A549 (cell line): ENCODE results near the gene DMRT2. TPM values are rescaled to one million over a fixed set of nuclear protein-coding genes. Genes with fewer than 3 reads are reported as not detected.

Source experiments
- ATAC-seq, 2 experiments: fragments of 200-7000 bp in 1 of 2; fragments of >200 bp in 1 of 2; cut with Nextera tagmentation in 1 of 2; cut with Tn5 transposase in 1 of 2; 3 replicates each; pipeline versions ENCODE4 v1.8.0 to v1.9.1; 2018 to 2020; ENCODE audit warnings: mild to moderate bottlenecking in 1 of 2, moderate library complexity in 1 of 2
- CTCF ChIA-PET: fragments of 300-600 bp; sonication (Branson Sonifier 250); formaldehyde crosslinking; extraction: SDS; loops from one replicate; lab custom pipeline; 2021; ENCODE audit warnings: antibody characterized with exemption, inconsistent platforms; lab: Yijun Ruan, JAX
- POLR2A ChIA-PET: fragments of 350-600 bp; formaldehyde crosslinking; extraction: SDS; loops from one replicate; lab custom pipeline; 2021; ENCODE audit warnings: antibody characterized with exemption, inconsistent platforms; lab: Yijun Ruan, JAX
- DNase-seq, 2 experiments: peaks; one replicate each; pipeline versions ENCODE4 v3.0.0 to v3.0.0-alpha.2; 2011 to 2016; ENCODE audit warnings: low read depth in 1 of 2, low spot score in 1 of 2
- FAIRE-seq: peaks from 2 replicates; lab custom pipeline; 2011; peaks lifted over from hg19 to GRCh38; lab: Jason Lieb, UNC
- H3K27ac ChIP-seq, 2 experiments: fragments of >200 bp; sonication (Bioruptor Twin); formaldehyde crosslinking; 3 replicates each; pipeline ENCODE4 v1.5.1; 2016 to 2017
- H3K4me1 ChIP-seq: fragments of >200 bp; sonication (Bioruptor Twin); formaldehyde crosslinking; 3 replicates; pipeline ENCODE4 v1.6.1; 2016
- H3K4me2 ChIP-seq: fragments of >200 bp; sonication (Bioruptor Twin); formaldehyde crosslinking; 3 replicates; pipeline ENCODE4 v1.6.1; 2016
- H3K4me3 ChIP-seq: fragments of >200 bp; sonication (Bioruptor Twin); formaldehyde crosslinking; 3 replicates; pipeline ENCODE4 v1.5.1; 2016
- H3K9me3 ChIP-seq: fragments of >200 bp; sonication (Bioruptor Twin); formaldehyde crosslinking; 3 replicates; pipeline ENCODE4 v1.6.1; 2016
- BCL3 ChIP-seq: fragments of >200 bp; sonication (Bioruptor Twin); formaldehyde crosslinking; IDR thresholded peaks from 3 replicates; pipeline ENCODE4 v1.6.1; 2016
- BHLHE40 ChIP-seq: IDR thresholded peaks from 2 replicates; pipeline ENCODE4 v1.6.1; 2012; ENCODE audit warnings: low read depth, low read length, inconsistent platforms
- CBX2 ChIP-seq: fragments of 200-600 bp; sonication (generic); IDR thresholded peaks from 2 replicates; pipeline ENCODE4 v1.6.1; 2016; ENCODE audit warnings: low read depth, mild to moderate bottlenecking, borderline replicate concordance
- CBX8 ChIP-seq: fragments of 200-600 bp; sonication (generic); IDR thresholded peaks from 2 replicates; pipeline ENCODE4 v1.6.1; 2016
- CHD2 ChIP-seq: fragments of 150-350 bp; IDR thresholded peaks from 2 replicates; pipeline ENCODE4 v1.6.1; 2014; ENCODE audit warnings: low read length; ENCODE audit not compliant: partially characterized antibody
- CHD4 ChIP-seq: fragments of 200-600 bp; sonication (generic); IDR thresholded peaks from 2 replicates; pipeline ENCODE4 v1.6.1; 2016; ENCODE audit warnings: antibody characterized with exemption, mild to moderate bottlenecking, borderline replicate concordance
- CTCF ChIP-seq: fragments of >200 bp; sonication (Bioruptor Twin); formaldehyde crosslinking; IDR thresholded peaks from 3 replicates; pipeline ENCODE4 v1.5.1; 2016
- E2F6 ChIP-seq: IDR thresholded peaks from 2 replicates; pipeline ENCODE4 v1.6.1; 2012; ENCODE audit warnings: low read depth, borderline replicate concordance
- EHF ChIP-seq: fragments of 250-450 bp; sonication (Bioruptor Pico); IDR thresholded peaks from 2 replicates; pipeline ENCODE4 v1.5.0; 2020; ENCODE audit warnings: mild to moderate bottlenecking
- ELK1 ChIP-seq: fragments of 150-350 bp; IDR thresholded peaks from 2 replicates; pipeline ENCODE4 v1.6.1; 2014; ENCODE audit warnings: low read depth, mild to moderate bottlenecking, low read length
- EP300 ChIP-seq, 2 experiments: fragments of >200 bp; sonication (Bioruptor Twin); formaldehyde crosslinking; IDR thresholded peaks; 2 replicates in 1 of 2; 3 replicates in 1 of 2; pipeline ENCODE4 v1.6.1; 2016 to 2017
- ESRRA ChIP-seq: fragments of 150-350 bp; IDR thresholded peaks from 2 replicates; pipeline ENCODE4 v1.6.1; 2014; ENCODE audit warnings: mild to moderate bottlenecking, low read length, borderline replicate concordance
- FOSB ChIP-seq: fragments of 250-450 bp; sonication (Bioruptor Pico); IDR thresholded peaks from 2 replicates; pipeline ENCODE4 v1.5.0; 2020; ENCODE audit warnings: mild to moderate bottlenecking, moderate library complexity
- FOXS1 ChIP-seq: fragments of 250-450 bp; sonication (Bioruptor Pico); IDR thresholded peaks from 2 replicates; pipeline ENCODE4 v1.5.0; 2020; ENCODE audit warnings: mild to moderate bottlenecking, moderate library complexity
- GATA3 ChIP-seq: IDR thresholded peaks from 2 replicates; pipeline ENCODE4 v1.6.1; 2012; ENCODE audit warnings: borderline replicate concordance
- HDAC2 ChIP-seq: fragments of 200-600 bp; sonication (generic); IDR thresholded peaks from 2 replicates; pipeline ENCODE4 v1.6.1; 2016
- HES2 ChIP-seq: fragments of >200 bp; sonication (Bioruptor Twin); formaldehyde crosslinking; IDR thresholded peaks from 2 replicates; pipeline ENCODE4 v1.6.1; 2016
- HOXB13 ChIP-seq: fragments of 250-450 bp; sonication (Bioruptor Pico); IDR thresholded peaks from 2 replicates; pipeline ENCODE4 v1.5.0; 2020; ENCODE audit warnings: low read depth, mild to moderate bottlenecking, moderate library complexity
- HOXB5 ChIP-seq: fragments of 250-450 bp; sonication (Bioruptor Pico); IDR thresholded peaks from 2 replicates; pipeline ENCODE4 v1.5.0; 2020; ENCODE audit warnings: mild to moderate bottlenecking, moderate library complexity
- JUNB ChIP-seq: fragments of >200 bp; sonication (Bioruptor Twin); formaldehyde crosslinking; IDR thresholded peaks from 2 replicates; pipeline ENCODE4 v1.6.1; 2016
- KDM1A ChIP-seq: fragments of 200-600 bp; sonication (generic); IDR thresholded peaks from 2 replicates; pipeline ENCODE4 v1.6.1; 2016; ENCODE audit warnings: low read depth, mild to moderate bottlenecking
- MAX ChIP-seq: IDR thresholded peaks from 2 replicates; pipeline ENCODE4 v1.6.1; 2012
- MYC ChIP-seq: IDR thresholded peaks from 2 replicates; pipeline ENCODE4 v1.6.1; 2012; ENCODE audit warnings: mild to moderate bottlenecking, inconsistent platforms, low read length, improper control_type of control experiment, borderline replicate concordance
- NFE2L2 ChIP-seq: fragments of 150-350 bp; conservative IDR thresholded peaks from 2 replicates; pipeline ENCODE4 v1.6.1; 2014; ENCODE audit warnings: low read length
- NPAS2 ChIP-seq: fragments of 250-450 bp; sonication (Bioruptor Pico); IDR thresholded peaks from 2 replicates; pipeline ENCODE4 v1.8.0; 2022; ENCODE audit warnings: mild to moderate bottlenecking, moderate library complexity, borderline replicate concordance
- POLR2AphosphoS2 ChIP-seq: conservative IDR thresholded peaks from 2 replicates; pipeline ENCODE4 v1.6.1; 2012; ENCODE audit warnings: low read length, improper control_type of control experiment, inconsistent platforms
- RAD21 ChIP-seq, 2 experiments: fragments of >200 bp in 1 of 2; sonication (Bioruptor Twin) in 1 of 2; formaldehyde crosslinking in 1 of 2; IDR thresholded peaks in 1 of 2; conservative IDR thresholded peaks in 1 of 2; 2 replicates in 1 of 2; 3 replicates in 1 of 2; pipeline ENCODE4 v1.6.1; 2012 to 2018; ENCODE audit warnings: inconsistent platforms in 1 of 2
- RCOR1 ChIP-seq: fragments of 150-350 bp; IDR thresholded peaks from 2 replicates; pipeline ENCODE4 v1.6.1; 2014; ENCODE audit warnings: antibody characterized with exemption, low read length, low read depth
- RFX5 ChIP-seq: fragments of 450-650 bp; IDR thresholded peaks from 2 replicates; pipeline ENCODE4 v1.7.1; 2014; ENCODE audit warnings: antibody characterized with exemption, mild to moderate bottlenecking, moderate library complexity
- TP53 ChIP-seq: fragments of 250-450 bp; sonication (Bioruptor Pico); IDR thresholded peaks from 2 replicates; pipeline ENCODE4 v1.5.0; 2021; ENCODE audit warnings: mild to moderate bottlenecking, moderate library complexity
- WGBS: methylation state at CpG from one replicate; pipeline ENCODE4 v1.1.6; 2017; ENCODE audit errors: missing lambda C conversion rate; 5-methylcytosine and 5-hydroxymethylcytosine counted together
- polyA plus RNA-seq, 4 experiments: library from polyadenylated mRNA; depleted of rRNA in 3 of 4; stranded (reverse); fragments of >200 nt; fragmentation: RNase III in 1 of 4; extraction: RNeasy Plus Mini Kit Qiagen cat#74134 plus additional on column Dnase treatment in 1 of 4; gene quantifications; 2 replicates in 3 of 4; 3 replicates in 1 of 4; pipeline ENCODE4 v1.2.3, GENCODE V29; 2011 to 2017

The DMRT2 gene
- polyA plus RNA-seq, 2 of the 4 experiments (the other 2 are of a cell fraction) = 0.06 TPM; not detected in 1

- TF ChIP-seq HES2 (no peak), RFX5 (no peak), EP300 (IDR thresholded peaks at IDR 0.05) (no peak), ESRRA (no peak), FOSB (CRISPR knock-in tag) (no peak), GATA3 (no peak)
- TF ChIP-seq, all 56 proteins: peak for 0
These were observed 516 bp upstream of the DMRT2 start (continued) for GRCh38 chr9:1049641-1050040.

- TF ChIP-seq HDAC2 (no peak), CBX8 (no peak), POLR2AphosphoS2 (no peak), TP53 (no peak), BHLHE40 (no peak), CHD4 (no peak), NPAS2 (CRISPR knock-in tag) (no peak), EHF (no peak), JUNB (no peak), E2F6 (no peak), MYC (no peak), KDM1A (no peak)
- CTCF ChIA-PET = no interaction called here
- Histone ChIP-seq H3K27ac (no peak overlapping the region), H3K4me3 (peak overlapping the region; percentile 55), H3K4me1 (peaks cover 3% of the 10 kb centered on the region; the same call in 2 of the 3 replicates), H3K9me3 (no peaks in the 10 kb centered on the region), H3K4me2 (peak overlapping the region; percentile 99)
- FAIRE-seq (no peak), DNase-seq (no peak), ATAC-seq (no peak)
- POLR2A ChIA-PET = no interaction called here
- 79% methylated on average over 13 of the region's 13 CpGs for WGBS
These were observed 1.0 kb downstream of the DMRT2 start for GRCh38 chr9:1051210-1051583.

GRCh38 chr9:1051584-1052275 lies 1.6 kb downstream of the DMRT2 start:
- ChIA-PET CTCF (interaction anchor here (0.8 kb wide), 1 partner anchor 157 kb away, joined by 3 read pairs; no protein-coding TSS in a partner anchor), POLR2A (no interaction called here)
- WGBS = 22% methylated on average over 37 of the region's 90 CpGs
- Histone ChIP-seq H3K9me3 (no peaks in the 10 kb centered on the region), H3K4me1 (peaks cover 3% of the 10 kb centered on the region; the same call in 2 of the 3 replicates), H3K4me3 (peak overlapping the region; percentile 55), H3K27ac (peak overlapping the region; percentile 32 to 70; a peak in 4 of 6 replicates), H3K4me2 (peak overlapping the region; percentile 99)
- peak; percentile 68 to 71 for ATAC-seq
- DNase-seq = peak; percentile 31 to 65
- FAIRE-seq = no peak
- TF ChIP-seq HOXB5 (no peak), MYC (no peak), RAD21 (conservative IDR thresholded peaks at IDR 0.05 in 1 of 2, IDR thresholded peaks at IDR 0.05 in 1 of 2) (peak in 1 of 2 experiments; percentile 32; a peak in 1 of 5 replicates), CHD2 (no peak), HOXB13 (no peak), FOXS1 (CRISPR knock-in tag) (no peak), NPAS2 (CRISPR knock-in tag) (no peak), BCL3 (no peak), CTCF (peak; percentile 45), MAX (0 out of 2 replicates have a peak, but pooled peaks have one; percentile 36), NFE2L2 (no peak), CBX2 (no peak), RFX5 (no peak), RCOR1 (no peak), ELK1 (no peak), KDM1A (no peak)
